Tibial nerve (tissue), 4 donors: ENCODE data around the gene BMP4. TPM values are rescaled to one million over a fixed set of nuclear protein-coding genes. Genes with fewer than 3 reads are reported as not detected.

Experiments
- DNase-seq, 2 donors: peaks; one replicate each; pipeline ENCODE4 v3.0.0-alpha.2; 2019; ENCODE audit warnings: low spot score in 2 of 2
- H3K27ac ChIP-seq, 4 donors: fragments of 200-600 bp; sonication (generic) in 3 of 4; one replicate each; pipeline ENCODE4 v1.5.1; 2017 to 2019; ENCODE audit warnings: mild to moderate bottlenecking in 1 of 4
- H3K27me3 ChIP-seq, 2 donors: fragments of 200-600 bp; sonication (generic) in 1 of 2; one replicate each; pipeline versions ENCODE4 v1.5.1 to v1.6.0; 2017 to 2019
- H3K36me3 ChIP-seq, 3 donors: fragments of 200-600 bp; sonication (generic); one replicate each; pipeline ENCODE4 v1.5.1; 2018 to 2019
- H3K4me1 ChIP-seq, 4 donors: fragments of 200-600 bp; sonication (generic) in 3 of 4; one replicate each; pipeline ENCODE4 v1.5.1; 2017 to 2019
- H3K4me3 ChIP-seq, 4 donors: fragments of 200-600 bp; sonication (generic) in 3 of 4; one replicate each; pipeline ENCODE4 v1.5.1; 2017 to 2019; ENCODE audit warnings: mild to moderate bottlenecking in 1 of 4, moderate library complexity in 1 of 4
- H3K9me3 ChIP-seq, 4 donors: fragments of 200-600 bp; sonication (generic) in 3 of 4; one replicate each; pipeline ENCODE4 v1.5.1; 2017 to 2019
- EP300 ChIP-seq, 2 donors: sonication (generic); formaldehyde crosslinking; IDR thresholded peaks; one replicate each; pipeline ENCODE4 v1.6.1; 2017; ENCODE audit warnings: antibody characterized with exemption in 2 of 2, mild to moderate bottlenecking in 1 of 2
- POLR2A ChIP-seq, 2 donors: fragments of 450-650 bp; IDR thresholded peaks; one replicate each; pipeline ENCODE4 v1.6.1; 2017; ENCODE audit warnings: antibody characterized with exemption in 2 of 2, mild to moderate bottlenecking in 2 of 2, moderate library complexity in 2 of 2
- WGBS, 2 donors: methylation state at CpG; one replicate each; pipeline ENCODE4 v1.1.5; 2018; 5-methylcytosine and 5-hydroxymethylcytosine counted together
- total RNA-seq, 4 donors: library from RNA; depleted of rRNA; stranded (reverse); fragments of >200 nt; gene quantifications; one replicate each; pipeline ENCODE4 v1.1.0, GENCODE V29; 2016
- TF ChIP-seq, protein P1 (sequence below), 5 experiments: fragments of 200-600 bp in 3 of 5; fragments of 450-650 bp in 2 of 5; sonication (generic) in 3 of 5; IDR thresholded peaks; one replicate each; pipeline ENCODE4 v1.5.1; 2016 to 2019; ENCODE audit warnings: antibody characterized with exemption in 5 of 5, mild to moderate bottlenecking in 3 of 5, moderate library complexity in 2 of 5

Gene BMP4
- total RNA-seq, 4 donors from 2014 or later, result 5.1 to 21.6 (median 14.8) TPM

DNA sequence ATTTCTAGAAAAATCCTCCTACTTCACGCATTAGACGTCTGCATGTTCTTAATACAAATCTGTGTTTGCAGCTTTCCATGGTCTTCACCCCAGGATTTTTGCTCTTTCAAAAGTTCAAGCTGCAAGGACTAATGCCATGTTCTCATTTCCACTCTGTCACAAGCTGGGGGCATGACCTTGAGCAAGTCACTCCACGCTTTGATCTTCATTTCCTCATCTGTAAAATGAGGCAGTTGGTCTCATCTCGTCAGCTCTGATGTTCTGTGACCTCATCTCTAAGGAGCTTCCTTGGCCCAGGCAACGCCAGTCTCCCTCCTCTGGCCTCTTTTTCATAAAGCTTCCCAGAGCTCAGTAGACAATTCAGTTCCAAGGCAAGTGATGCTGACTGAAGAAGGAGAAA, 18.8 kb upstream of the BMP4 start:
- Histone ChIP-seq H3K4me3 (no peak overlapping the region), H3K27ac (no peak overlapping the region), H3K9me3 (no peaks in the 10 kb centered on the region), H3K4me1 (peaks cover 0 to 23% (median 0%) of the 10 kb centered on the region in 4 donors), H3K36me3 (no peaks in the 10 kb centered on the region), H3K27me3 (no peaks in the 10 kb centered on the region)
- TF ChIP-seq, protein P1, sequence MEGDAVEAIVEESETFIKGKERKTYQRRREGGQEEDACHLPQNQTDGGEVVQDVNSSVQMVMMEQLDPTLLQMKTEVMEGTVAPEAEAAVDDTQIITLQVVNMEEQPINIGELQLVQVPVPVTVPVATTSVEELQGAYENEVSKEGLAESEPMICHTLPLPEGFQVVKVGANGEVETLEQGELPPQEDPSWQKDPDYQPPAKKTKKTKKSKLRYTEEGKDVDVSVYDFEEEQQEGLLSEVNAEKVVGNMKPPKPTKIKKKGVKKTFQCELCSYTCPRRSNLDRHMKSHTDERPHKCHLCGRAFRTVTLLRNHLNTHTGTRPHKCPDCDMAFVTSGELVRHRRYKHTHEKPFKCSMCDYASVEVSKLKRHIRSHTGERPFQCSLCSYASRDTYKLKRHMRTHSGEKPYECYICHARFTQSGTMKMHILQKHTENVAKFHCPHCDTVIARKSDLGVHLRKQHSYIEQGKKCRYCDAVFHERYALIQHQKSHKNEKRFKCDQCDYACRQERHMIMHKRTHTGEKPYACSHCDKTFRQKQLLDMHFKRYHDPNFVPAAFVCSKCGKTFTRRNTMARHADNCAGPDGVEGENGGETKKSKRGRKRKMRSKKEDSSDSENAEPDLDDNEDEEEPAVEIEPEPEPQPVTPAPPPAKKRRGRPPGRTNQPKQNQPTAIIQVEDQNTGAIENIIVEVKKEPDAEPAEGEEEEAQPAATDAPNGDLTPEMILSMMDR (IDR thresholded peaks at IDR 0.05), result no peak
- TF ChIP-seq POLR2A (IDR thresholded peaks at IDR 0.05), result no peak
- no peak for TF ChIP-seq EP300 (IDR thresholded peaks at IDR 0.05)
- 76 to 77% methylated on average over 5 of the region's 5 CpGs for WGBS, 2 donors
- no peak for DNase-seq

DNA sequence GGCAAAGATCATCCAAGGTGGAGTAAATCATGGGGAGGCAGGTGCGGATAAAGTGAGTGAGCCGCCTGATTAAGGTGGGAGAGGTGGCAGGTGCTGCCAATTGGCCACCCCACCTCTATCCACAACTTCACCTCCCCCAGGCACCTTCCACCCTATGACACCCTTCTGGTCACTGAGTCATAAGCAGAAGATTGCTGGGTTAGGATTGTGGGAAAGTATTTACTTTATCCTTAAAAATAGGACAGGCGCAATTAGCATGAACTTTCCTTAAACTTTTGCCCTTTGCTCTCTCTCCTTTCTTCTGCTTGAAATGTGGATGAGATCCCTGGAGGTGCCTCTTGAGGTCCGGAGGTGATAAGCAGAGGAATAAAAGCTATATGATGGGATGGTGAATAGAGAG, 14.9 kb upstream of the BMP4 start:
- H3K27ac ChIP-seq, result no peak overlapping the region
- H3K9me3 ChIP-seq, result no peaks in the 10 kb centered on the region
- DNase-seq, result no peak
- H3K4me3 ChIP-seq, result no peak overlapping the region
- no peaks in the 10 kb centered on the region for H3K4me1 ChIP-seq
- no peaks in the 10 kb centered on the region for H3K27me3 ChIP-seq
- WGBS, 2 donors, result 77 to 80% methylated on average over 4 of the region's 4 CpGs
- H3K36me3 ChIP-seq, result no peaks in the 10 kb centered on the region
- no peak for TF ChIP-seq POLR2A (IDR thresholded peaks at IDR 0.05)
- TF ChIP-seq EP300 (IDR thresholded peaks at IDR 0.05), result no peak
- TF ChIP-seq, protein P1 (IDR thresholded peaks at IDR 0.05), result no peak

DNA sequence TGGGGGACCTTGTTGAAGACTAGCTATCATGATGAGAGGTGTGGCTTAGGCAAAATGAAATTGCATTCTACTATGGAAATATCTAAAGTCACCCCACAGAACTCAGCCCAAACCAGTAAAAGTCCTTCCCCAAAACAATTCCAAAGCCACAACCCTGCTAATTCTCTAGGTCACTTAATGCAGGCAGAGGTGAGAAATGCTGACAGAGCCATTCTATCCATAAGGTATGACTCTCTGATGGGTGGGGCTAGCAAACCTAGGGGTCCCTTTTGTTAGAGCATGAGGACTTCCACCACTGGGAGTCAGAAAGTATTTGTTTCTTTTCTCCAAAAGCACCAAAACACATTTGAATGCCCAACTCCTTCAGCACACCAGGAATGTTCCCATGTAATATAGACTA, 12.7 kb upstream of the BMP4 start:
- no peak overlapping the region for H3K27ac ChIP-seq
- no peaks in the 10 kb centered on the region for H3K9me3 ChIP-seq
- peaks cover 0 to 1% of the 10 kb centered on the region in 2 donors for H3K27me3 ChIP-seq
- no peak for DNase-seq
- TF ChIP-seq, protein P1 (IDR thresholded peaks at IDR 0.05), result no peak
- TF ChIP-seq EP300 (IDR thresholded peaks at IDR 0.05), result no peak
- TF ChIP-seq POLR2A (IDR thresholded peaks at IDR 0.05), result no peak
- H3K36me3 ChIP-seq, result no peaks in the 10 kb centered on the region
- H3K4me3 ChIP-seq, result no peak overlapping the region
- H3K4me1 ChIP-seq, result no peaks in the 10 kb centered on the region

DNA sequence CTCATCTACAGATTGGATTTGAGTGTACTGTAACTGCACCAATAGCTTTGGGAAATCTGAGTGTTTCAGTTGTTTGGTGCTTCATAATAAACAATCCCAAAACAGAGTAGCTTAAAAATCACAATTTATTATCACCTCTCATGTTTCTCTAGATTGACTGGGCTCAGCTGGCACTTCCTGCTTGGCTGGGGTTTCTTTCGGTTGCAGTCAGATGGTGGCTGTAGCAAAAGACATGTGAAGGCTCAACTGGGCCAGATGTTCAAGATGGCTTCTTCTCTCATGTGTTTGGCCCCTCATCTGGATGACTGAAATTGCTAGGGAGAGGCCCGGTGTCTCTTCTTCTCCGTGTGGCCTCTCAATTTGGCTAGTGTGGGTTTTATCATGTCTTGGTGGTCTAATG, 12.1 kb upstream of the BMP4 start:
- H3K4me3 ChIP-seq, result no peak overlapping the region
- H3K27ac ChIP-seq, result no peak overlapping the region
- 93 to 94% methylated on average over 3 of the region's 3 CpGs for WGBS, 2 donors
- DNase-seq, result no peak
- H3K9me3 ChIP-seq, result no peaks in the 10 kb centered on the region
- H3K4me1 ChIP-seq, result peaks cover 0 to 3% (median under 1%) of the 10 kb centered on the region in 4 donors
- H3K36me3 ChIP-seq, result no peaks in the 10 kb centered on the region
- no peak for TF ChIP-seq EP300 (IDR thresholded peaks at IDR 0.05)
- TF ChIP-seq POLR2A (IDR thresholded peaks at IDR 0.05), result no peak
- TF ChIP-seq, protein P1 (IDR thresholded peaks at IDR 0.05), result no peak
- H3K27me3 ChIP-seq, result peaks cover 0 to 7% of the 10 kb centered on the region in 2 donors

DNA sequence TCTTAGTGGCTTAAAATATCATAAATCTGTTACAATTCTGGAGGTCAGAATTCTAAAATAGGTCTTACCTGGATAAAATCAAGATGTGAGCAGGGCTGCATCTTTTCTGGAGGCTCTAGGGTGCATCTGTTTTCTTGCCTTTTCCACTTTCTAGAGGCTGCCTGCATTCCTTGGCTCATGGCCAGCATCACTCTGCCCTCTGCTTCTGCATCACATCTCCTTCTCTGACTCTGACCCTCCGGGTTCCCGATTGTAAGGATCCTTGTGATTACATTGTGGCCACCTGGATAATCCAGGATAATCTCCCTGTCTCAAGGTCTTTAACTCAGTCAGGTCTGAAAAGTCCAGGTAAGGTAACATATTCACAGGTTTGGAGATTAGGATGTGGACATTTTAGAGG, 11.0 kb upstream of the BMP4 start:
- Histone ChIP-seq H3K27me3 (peaks cover 0 to 18% of the 10 kb centered on the region in 2 donors), H3K9me3 (no peaks in the 10 kb centered on the region), H3K4me3 (no peak overlapping the region), H3K4me1 (peaks cover 0 to 13% (median 7%) of the 10 kb centered on the region in 4 donors), H3K27ac (no peak overlapping the region), H3K36me3 (no peaks in the 10 kb centered on the region)
- TF ChIP-seq, protein P1 (IDR thresholded peaks at IDR 0.05), result no peak
- no peak for TF ChIP-seq EP300 (IDR thresholded peaks at IDR 0.05)
- TF ChIP-seq POLR2A (IDR thresholded peaks at IDR 0.05), result no peak
- no peak for DNase-seq
- 67 to 69% methylated on average over 2 of the region's 2 CpGs for WGBS, 2 donors
